ENCODE data around the gene CRISPLD2. TPM values are rescaled to one million over a fixed set of nuclear protein-coding genes. Genes with fewer than 3 reads are reported as not detected.

Gene CRISPLD2
- polyA plus RNA-seq, 4 donors = 6.5 to 9.7 (median 7.5) TPM

DNA sequence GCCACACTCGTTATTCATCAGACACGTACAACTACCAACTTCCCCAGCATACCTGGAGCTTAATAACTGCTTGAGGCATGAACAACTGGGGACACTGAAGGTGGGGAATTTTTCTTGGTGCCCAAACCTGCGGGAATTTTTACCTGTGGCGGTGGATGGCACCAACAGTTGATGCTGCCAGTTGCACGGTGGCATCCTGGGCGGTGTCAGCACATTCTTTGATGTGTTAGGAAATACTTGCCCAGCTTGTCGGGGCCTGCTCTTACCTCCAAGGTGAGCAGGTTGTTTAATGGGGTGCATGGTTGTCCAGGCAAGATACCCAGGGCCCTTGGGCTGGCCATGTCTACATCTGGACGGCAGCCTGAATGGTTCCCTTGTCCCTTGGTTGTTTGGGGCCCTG, 79.6 kb downstream of the CRISPLD2 start:
- no peak for DNase-seq (ENCODE audit: low read depth in 4 of 4, low spot score in 3 of 4)

DNA sequence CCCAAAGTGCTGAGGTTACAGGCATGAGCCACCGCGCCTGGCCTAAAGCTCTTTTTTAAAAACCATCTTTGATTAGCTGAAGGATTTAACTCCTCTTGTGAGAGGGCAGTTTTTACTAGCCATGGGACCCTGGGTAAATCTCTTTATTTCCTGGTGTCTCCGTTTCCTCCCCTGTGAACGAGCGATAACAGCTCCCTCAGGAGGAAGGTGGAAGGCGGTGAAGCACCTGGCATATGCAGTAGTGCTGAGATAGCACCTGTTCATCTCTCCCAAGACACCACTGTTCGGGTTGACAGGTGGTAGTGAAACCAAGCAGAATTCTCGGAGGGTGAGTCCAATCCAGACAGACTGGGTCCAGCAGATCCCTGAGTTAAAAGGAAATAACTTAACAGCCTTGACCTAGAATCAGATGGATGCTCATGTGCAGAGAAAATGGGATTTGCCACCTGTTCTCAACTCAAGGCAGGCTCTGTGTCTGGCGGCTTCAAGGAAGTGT, 86.2 kb downstream of the CRISPLD2 start:
- no peak for DNase-seq (ENCODE audit: low read depth in 4 of 4, low spot score in 3 of 4)

DNA sequence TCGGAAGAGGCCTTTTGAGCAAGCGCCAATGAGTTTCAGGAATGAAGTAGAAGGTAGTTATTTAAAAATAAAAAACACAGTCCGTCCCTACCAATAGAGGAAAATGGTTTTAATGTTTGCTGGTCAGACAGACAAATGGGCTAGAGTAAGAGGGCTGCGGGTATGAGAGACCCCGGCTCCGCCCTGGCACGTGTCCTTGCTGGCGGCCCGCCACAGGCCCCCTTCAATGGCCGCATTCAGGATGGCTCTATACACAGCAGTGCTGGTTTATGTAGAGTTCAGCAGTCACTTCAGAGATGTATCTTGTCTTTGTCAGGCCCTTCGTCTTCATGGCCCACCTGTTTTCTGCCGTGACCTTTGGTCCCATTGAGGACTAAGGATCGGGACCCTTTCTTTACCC, 87.3 kb downstream of the CRISPLD2 start:
- DNase-seq (ENCODE audit: low read depth in 4 of 4, low spot score in 3 of 4) = no peak

DNA sequence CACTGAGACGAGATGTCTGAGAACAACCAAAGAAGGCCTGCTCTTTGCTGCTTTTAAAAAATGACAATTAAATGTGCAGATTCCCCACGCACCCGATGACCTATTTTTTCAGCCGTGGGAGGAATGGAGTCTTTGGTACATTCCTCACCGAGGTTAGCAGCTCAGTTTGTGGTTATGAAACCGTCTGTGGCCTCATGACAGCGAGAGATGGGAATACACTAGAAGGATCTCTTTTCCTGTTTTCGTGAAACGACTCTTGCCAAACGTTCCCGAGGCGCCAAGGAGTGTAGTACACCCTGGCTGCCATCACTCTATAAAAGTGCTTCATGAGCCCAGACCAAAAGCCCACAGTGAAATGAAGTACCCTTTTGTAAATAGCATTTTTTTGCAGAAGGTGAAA, 87.8 kb downstream of the CRISPLD2 start:
- no peak for DNase-seq (ENCODE audit: low read depth in 4 of 4, low spot score in 3 of 4)

DNA sequence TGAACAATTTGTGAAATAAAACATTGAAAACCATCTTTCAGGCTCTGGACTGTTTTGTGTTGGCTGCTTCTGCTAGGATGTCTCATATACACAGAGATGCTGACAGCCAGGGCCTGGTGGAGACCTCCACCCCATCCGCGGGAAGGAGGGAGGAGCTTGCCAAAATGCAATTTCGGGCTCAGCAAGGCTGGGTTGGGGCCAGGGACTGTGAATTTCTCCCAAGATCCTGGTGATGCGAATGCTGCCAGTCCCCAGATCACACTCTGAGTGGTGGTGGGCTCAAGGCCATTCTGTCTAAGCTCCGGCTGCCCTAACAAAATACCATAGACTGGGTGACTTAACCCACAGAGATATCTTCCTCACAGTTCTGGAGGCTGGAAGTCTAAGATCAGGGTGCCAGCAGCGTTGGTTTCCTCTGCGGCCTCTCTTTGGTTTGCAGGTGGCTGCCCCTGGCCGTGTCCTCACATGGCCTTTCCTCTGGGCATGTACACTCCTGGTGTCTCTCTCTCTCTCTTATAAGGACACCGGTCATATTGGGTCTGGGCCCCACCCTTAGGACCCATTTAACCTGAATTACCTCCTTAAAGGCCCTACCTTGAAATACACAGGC, 89.8 kb downstream of the CRISPLD2 start:
- no peak for DNase-seq (ENCODE audit: low read depth in 4 of 4, low spot score in 3 of 4)

DNA sequence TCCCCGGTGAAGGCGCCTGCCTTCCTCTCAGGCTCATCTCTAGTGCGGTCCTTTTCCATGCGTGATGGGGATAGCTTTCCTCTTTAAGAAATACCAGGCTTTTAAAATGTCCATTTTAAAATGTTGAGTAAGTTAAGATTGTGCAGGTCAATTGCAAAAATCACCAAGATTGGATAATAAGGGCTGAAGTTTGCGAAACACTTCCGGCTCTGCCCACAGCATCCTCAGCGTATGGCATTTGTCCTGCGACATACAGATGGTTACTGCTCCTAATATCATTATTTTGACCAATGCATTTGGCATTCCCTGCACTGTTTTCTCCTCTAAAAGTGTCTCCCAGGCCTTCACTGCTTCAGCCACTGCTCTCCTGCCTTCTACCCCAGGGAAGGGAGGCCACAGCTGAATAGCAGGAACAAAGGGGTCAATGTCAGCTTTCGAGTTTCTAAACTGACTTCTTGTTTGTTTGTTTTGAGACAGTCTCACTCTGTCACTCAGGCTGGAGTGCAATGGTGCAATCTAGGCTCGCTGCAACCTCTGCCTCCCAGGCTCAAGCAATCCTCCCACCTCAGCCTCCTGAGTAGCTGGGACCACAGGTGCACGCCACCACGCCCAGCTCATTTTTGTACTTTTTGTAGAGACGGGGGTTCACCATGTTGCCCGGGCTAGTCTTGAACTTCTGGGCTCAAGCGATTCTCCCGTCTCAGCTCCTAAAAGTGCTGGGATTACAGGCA, 91.9 kb downstream of the CRISPLD2 start:
- DNase-seq (ENCODE audit: low read depth in 4 of 4, low spot score in 3 of 4) = no peak

DNA sequence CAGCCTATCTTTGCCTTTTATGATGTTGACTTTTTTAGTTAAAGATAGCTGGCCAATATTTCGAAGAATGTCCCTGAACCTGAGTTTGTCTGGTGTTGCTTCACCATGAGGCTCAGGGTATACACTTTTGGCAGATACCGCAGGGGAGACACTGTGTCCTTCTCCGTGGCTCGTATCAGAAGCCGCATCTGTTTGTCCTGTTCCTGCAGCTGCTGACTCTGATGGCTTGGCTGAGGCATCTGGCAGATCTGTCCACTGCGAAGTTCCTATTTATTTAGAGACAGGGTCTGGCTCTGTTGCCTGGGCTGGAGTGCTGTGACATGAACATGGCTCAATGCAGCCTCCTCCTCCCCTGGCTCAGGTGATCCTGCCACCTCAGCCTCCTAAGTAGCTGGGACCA, 93.5 kb downstream of the CRISPLD2 start:
- DNase-seq (ENCODE audit: low read depth in 4 of 4, low spot score in 3 of 4) = no peak

DNA sequence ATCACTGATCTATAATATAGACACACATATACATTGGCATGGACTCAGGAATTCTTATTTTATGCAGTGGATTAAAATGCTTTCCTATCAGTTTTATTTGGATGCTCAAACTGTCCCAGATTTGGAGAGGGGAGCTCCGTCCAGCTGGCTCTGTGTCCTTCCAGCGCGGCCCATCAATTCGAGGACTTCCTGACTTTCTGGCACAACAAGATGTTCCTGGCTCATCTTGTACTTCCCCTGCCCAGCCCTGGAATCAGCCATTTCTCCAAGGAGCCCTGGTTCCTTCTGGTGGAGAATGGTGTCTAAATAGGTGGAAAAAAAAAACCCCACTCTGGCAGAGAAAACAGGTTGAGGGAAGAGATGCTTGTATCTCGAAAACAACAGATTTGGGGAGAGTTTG, 94.5 kb downstream of the CRISPLD2 start:
- DNase-seq (ENCODE audit: low read depth in 4 of 4, low spot score in 3 of 4) = no peak

DNA sequence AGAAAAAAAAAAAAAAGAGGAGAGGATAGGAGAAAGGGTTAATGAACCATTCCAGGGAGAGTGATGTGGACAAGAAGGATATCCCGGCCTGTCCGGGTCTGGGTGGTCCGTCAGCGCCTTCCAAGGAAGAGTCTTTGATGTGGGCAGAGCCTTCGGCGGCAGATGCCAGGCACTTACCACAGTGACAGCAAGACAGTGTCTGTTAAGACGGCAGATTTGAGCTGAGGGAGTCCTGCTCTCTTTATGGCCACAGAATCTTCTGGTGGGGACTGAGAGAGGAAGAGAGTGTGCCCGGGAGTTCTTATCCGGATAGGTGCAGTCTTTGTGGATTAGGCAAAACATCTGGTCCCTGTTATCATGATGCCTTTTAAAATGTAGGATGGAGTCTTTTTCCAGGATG, 96.4 kb downstream of the CRISPLD2 start:
- DNase-seq (ENCODE audit: low read depth in 4 of 4, low spot score in 3 of 4) = no peak

DNA sequence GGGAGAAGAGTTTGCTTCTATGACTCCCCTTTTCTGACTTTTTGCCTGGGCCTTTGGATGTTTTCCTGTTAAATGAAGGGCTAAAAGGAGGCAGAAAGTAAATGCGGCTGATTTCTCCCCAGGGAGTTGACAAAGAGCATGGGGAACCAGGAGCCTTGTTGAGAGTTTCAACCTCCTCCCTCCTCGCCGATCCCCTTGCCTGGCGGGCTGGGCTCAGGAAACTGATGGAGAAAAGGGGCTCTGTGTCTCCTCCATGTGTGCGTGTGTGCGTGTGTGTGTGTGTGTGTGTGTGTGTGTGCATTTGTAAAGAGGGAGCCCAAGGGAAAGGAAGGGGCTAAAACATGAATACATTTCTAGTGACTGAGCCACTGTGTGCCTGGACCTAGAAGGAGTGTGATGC, 97.1 kb downstream of the CRISPLD2 start:
- no peak for DNase-seq (ENCODE audit: low read depth in 4 of 4, low spot score in 3 of 4)

DNA sequence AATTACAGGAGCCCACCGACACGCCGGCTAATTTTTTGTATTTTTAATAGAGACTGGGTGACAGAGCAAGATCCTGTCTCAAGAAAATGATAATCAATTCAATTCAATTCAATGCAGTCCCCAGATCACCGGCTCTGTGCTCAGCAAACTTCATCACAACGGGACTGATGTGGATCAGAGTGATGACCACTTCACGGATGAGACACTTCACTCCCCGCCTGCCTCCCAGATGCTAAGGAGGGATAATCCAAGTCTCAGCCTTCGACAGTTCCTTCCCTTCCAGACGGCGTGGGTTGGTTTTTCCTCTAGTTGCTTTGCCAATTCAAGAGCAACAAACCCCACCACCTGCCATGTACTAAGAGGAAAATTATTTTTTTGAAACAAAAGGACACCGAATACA, 97.7 kb downstream of the CRISPLD2 start:
- no peak for DNase-seq (ENCODE audit: low read depth in 4 of 4, low spot score in 3 of 4)

DNA sequence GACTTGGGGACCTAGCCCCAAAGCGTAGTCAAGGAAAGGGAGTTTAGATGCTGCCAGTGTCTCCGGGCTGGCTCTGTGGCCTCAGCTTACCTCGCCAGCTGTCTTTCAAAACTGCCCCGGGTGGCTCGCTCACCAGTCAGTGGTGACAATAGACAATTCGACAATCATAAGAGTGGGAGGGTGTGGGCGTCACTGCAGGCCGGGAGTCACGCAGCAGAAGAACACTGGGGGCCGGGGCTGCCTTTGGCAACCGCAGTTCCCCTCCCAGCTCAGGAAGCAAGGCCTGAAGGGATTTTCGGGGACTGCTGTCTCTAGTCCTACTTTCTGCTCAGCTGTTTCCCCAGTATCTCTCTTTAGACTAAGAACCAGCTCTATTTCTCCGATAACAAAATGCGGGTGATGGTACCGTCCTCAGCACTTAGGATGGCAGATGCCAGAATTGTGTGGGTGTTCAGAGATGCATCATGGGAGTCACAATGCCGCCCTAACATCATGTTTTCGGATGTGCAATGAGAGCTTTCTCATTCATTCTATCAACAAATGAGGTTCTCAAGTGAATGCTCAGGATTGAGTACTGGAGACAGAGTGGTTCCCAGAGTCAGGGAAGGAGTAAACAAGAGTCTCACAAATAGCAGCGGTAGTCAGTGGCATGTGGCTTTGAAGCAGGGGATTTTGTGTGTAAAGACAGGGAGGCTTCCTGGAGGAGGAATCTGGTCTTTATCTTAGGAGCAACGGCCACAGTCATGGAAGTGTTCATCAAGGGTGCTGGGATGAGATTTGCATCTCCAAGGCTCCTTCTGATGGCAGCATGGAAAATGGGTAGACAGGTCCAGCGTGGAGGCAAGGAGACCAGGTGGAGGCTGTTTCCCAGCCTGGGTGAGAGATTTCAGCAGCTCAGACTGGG, 98.5 kb downstream of the CRISPLD2 start:
- no peak for DNase-seq (ENCODE audit: low read depth in 4 of 4, low spot score in 3 of 4)

DNA sequence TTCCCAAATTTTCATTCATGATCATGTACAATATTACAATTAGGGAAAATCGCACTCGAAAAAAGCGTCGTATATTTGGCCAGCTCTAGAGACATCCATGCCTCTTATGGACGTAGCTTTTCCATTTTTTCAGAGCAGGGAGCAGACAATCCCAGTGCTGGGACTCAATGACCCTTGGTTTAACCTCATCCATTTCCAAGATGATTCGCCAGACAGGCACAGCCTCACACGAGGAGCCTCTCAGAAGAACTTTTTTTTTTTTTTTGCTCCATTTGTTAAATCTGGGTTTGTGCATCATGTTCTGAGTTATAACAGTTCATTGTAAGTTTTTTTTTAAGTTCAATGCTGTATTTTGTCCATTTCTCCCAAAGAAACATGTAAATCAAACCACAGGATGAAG, 99.5 kb downstream of the CRISPLD2 start:
- no peak for DNase-seq (ENCODE audit: low read depth in 4 of 4, low spot score in 3 of 4)

DNA sequence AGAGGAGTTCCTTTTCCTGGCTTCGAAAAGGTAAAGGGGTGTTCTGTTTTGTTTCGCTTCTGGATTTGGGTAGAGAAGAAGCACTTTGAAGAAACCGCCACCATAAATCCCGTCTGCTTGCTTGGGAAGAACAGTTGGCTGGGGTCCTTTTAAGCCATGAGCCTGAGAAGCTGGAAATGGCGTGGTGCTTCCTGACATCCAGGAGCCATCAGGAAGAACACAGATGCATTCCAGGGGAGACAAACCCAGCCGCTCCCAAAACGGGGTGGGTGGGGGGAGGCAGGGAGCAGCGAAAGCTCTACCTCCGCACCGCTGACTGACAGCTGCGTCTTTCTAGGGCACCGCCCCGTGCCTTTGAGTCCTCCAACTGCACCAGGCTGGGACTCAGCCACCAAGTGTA, 99.9 kb downstream of the CRISPLD2 start:
- no peak for DNase-seq (ENCODE audit: low read depth in 4 of 4, low spot score in 3 of 4)

DNA sequence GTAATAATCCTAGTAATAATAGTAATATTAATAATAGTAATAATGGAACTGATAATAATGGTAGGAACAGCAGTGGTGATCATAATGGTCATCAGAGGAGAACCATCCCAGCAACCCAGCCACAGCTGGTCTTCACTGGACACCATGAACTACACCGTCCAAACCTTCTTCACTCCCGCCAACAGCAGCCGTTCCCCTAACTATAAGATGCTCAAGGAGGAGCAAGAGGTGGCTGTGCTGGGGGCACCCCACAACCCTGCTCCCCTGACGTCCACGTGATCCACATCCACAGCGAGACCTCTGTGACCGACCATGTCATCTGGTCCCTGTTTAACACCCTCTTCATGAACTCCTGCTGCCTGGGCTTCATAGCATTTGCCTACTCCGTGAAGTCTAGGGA, 100.5 kb downstream of the CRISPLD2 start:
- no peak for DNase-seq (ENCODE audit: low read depth in 4 of 4, low spot score in 3 of 4)

DNA sequence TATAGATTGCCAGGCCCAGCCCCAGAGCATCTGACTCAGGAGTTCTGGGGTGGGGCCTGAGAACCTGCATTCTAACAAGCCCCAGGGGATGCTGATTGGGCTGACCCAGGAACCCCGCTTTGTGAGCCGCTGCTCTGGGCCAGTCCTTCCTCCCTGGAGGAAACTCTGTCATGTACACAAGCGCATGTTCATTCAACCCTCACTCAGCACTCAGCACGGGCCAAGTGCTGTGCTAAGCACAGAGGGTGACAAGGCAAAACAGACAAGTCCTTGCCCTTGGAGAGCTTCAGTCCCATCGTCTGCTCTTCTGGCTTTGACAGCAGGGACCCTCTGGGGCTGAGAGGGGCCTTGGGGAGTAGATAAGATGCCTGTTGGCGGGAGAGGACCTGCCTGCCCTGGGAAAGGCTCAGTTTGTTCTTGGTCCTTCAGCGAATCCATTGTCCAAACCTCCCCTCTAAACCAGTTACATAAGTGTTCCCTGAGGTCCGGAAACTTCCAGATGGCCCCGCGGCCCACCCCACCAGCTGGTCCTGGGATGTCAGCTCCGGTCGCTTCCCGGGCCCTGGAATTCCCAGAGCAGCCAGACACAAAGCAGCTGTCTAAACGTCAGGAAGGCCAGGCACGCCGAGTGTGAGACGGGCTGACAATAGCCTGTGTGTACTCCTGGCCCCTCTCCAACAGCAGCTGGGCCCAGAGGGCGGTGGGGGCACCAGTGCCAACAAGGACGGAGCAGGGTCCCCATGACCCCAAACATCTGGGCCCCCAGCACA, 102.8 kb downstream of the CRISPLD2 start:
- DNase-seq (ENCODE audit: low read depth in 4 of 4, low spot score in 3 of 4) = no peak

DNA sequence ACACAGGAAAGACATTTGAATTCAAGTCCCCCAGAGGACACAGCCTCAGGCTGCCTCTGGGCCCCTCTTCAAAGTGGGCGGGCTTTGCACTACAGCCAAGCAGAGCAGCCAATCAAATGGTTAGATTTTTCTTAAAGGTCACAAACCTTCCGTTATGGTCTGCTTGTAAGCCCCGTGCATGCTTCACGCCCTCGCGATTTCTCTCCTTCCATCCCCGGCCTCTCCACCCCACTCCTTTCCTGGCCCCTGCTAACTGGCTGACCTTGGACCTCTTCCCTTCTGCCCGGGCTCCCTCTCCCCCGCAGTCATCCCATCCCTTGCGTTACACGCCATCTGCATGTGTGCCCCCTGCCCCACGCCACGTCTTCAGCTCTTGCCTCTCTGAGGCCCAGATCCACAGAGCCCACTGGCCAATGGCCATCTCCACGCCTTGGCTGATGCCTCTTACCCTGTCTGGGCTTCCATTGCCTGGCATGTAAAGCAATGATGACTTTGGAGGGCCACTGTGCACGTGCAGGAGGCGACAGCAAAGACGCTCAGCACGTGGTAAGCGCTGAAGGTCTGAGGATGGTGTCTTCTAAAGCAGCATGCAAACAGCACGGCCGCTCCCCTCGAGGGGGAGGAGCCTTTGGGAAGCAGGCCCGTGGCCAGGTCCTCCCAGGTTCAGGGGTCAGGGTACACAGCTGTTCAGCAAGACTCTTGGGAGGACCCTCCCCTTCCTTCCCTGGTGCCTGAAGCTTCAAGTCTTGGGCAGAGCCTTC, 104.7 kb downstream of the CRISPLD2 start:
- no peak for DNase-seq (ENCODE audit: low read depth in 4 of 4, low spot score in 3 of 4)

DNA sequence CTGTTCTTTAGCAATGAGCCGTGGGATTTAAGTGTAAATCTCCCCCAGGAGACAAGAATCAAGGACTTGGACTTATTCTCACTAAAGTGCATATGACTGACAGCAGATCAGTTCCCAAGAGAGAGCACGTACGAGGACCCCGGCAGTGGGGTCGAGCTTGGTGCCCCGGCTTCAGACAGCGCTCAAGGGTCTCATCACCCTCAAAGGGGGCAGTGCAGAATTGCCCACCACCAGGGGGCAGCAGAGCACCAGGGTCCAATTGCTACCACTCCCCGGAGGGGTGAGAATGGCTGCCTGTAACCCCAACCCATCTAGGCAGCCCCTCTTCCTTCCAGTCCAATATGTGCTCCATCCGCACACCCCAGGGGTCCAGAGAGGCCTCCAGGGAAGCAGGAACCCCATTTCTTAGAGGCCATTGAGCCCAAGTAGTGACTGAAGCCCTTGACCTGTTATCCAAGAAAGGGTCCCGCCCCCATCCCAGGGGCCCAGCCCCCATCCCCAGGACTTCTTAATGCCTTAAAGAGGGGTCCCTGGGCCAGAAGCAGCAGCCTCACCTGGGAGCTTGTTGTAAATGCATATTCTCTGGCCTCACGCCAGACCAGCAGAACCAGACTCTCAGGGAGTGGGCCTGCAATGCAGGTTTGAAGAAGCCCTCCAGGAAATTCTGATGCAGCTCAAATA, 105.4 kb downstream of the CRISPLD2 start:
- DNase-seq (ENCODE audit: low read depth in 4 of 4, low spot score in 3 of 4) = no peak

DNA sequence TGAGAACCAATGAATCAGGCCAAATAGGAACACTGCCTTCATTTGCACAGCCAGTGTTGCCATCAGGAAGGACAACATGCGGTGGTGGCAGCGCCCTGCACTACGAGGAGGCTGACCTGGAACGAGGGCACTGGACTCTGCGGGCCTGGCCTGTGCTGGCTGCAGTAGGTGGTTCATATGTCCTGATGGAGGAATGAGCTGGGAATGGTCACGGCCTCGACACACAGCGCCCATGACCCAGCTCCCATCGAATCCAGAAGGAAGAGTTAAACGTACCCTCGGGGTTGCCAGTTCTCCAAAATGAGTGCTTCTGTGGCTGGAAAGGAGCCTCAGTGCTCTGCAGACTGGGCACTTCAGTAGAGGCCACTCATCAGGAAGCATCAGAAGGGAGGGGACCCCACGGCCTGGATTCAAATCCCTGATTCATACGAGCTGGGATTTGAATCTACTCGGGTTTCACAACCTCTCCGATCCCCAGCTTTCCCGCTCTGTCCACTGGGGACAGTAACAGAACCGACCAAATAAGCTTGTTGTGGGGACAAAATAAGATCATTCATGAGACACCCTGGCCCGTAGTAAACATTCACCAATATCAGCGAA, 106.1 kb downstream of the CRISPLD2 start:
- DNase-seq (ENCODE audit: low read depth in 4 of 4, low spot score in 3 of 4) = no peak
